ENCODE data around the gene PRKCE. TPM values are rescaled to one million over a fixed set of nuclear protein-coding genes. Genes with fewer than 3 reads are reported as not detected.

Gene PRKCE
- total RNA-seq, 1 experiment from 2014 or later, result 4.4 TPM

DNA sequence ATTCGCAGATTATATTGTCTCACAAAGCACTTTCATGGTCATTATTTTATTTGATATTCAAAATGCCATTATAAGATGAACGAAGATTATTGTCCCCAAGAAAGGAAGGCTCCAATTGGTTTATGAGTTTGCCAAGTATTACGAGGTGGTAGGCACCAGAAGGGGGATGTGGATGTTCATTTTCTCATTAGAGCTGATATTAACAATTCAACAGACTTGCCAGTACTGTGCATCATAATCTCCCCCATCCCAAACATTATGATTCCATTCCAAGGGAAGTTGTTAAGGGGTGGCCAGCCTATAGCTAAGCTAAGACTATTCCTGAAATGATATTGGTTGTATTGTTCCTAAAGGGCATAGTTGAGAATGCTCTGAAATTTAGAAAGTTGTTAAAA lies 257.7 kb downstream of the PRKCE start:
- ChIA-PET CTCF (no interaction called here), POLR2A (no interaction called here)
- Histone ChIP-seq H3K36me3 (ENCODE audit: control insufficient read depth, insufficient read depth, low read length) (no peaks in the 10 kb centered on the region), H3K27me3 (replicated peaks; ENCODE audit: control insufficient read depth, insufficient read depth, low read length) (no peaks in the 10 kb centered on the region), H3K4me3 (ENCODE audit: low read depth, low read length) (no peak overlapping the region), H3K9me3 (0 out of 2 replicates have a peak, but pooled peaks cover under 1% of the 10 kb centered on the region), H3K4me1 (peaks cover 48% of the 10 kb centered on the region)
- TF ChIP-seq, protein P1, sequence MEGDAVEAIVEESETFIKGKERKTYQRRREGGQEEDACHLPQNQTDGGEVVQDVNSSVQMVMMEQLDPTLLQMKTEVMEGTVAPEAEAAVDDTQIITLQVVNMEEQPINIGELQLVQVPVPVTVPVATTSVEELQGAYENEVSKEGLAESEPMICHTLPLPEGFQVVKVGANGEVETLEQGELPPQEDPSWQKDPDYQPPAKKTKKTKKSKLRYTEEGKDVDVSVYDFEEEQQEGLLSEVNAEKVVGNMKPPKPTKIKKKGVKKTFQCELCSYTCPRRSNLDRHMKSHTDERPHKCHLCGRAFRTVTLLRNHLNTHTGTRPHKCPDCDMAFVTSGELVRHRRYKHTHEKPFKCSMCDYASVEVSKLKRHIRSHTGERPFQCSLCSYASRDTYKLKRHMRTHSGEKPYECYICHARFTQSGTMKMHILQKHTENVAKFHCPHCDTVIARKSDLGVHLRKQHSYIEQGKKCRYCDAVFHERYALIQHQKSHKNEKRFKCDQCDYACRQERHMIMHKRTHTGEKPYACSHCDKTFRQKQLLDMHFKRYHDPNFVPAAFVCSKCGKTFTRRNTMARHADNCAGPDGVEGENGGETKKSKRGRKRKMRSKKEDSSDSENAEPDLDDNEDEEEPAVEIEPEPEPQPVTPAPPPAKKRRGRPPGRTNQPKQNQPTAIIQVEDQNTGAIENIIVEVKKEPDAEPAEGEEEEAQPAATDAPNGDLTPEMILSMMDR (IDR thresholded peaks at IDR 0.05; ENCODE audit: insufficient read depth in 1 of 2, low read depth in 1 of 2, low read length in 1 of 2, severe bottlenecking in 1 of 2, unreplicated experiment in 1 of 2), result no peak
- Mint-ChIP-seq H3K27ac (ENCODE audit: unreplicated experiment) (no peak overlapping the region), H3K27me3 (ENCODE audit: insufficient read depth, unreplicated experiment) (no peaks in the 10 kb centered on the region), H3K4me1 (ENCODE audit: low read depth, unreplicated experiment) (peaks cover 38% of the 10 kb centered on the region), H3K36me3 (ENCODE audit: insufficient read depth, unreplicated experiment) (no peaks in the 10 kb centered on the region), H3K9me3 (ENCODE audit: unreplicated experiment) (no peaks in the 10 kb centered on the region), H3K4me3 (ENCODE audit: unreplicated experiment) (no peak overlapping the region)
- no TSS peak for BruUV-seq (replicated peaks)
- no peak for DNase-seq
- intact Hi-C loops (cut with micrococcal nuclease; ENCODE audit: unreplicated experiment), result no loop called here

DNA sequence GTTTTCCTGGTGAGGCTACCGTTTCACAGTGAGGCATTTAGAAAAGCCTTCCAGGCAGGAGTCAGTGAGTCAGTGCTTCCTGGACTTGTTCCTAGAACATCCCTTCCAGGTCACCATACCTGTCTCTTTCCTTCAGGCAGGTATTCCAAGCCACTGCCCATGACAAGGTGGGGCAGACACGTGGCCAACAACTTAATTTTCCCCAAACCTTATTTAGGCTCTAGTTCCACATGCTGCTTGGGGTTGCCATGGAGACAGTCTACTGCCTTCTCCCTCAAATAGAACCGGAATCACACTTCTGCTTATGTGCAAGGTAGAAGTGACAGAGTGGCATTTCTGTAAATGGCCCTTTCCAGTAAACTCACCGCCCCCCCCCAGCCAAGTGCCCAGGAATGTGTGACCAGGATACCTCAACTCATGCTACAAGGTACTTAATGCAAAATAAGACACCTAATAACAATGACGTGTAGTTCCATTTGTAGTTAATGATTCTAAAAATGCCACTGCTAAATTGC lies 258.3 kb downstream of the PRKCE start:
- peaks cover 48% of the 10 kb centered on the region for H3K4me1 ChIP-seq
- no peak for DNase-seq
- ChIA-PET CTCF (no interaction called here), POLR2A (no interaction called here)
- no peak overlapping the region for H3K4me3 Mint-ChIP-seq (ENCODE audit: unreplicated experiment)
- peaks cover 44% of the 10 kb centered on the region for H3K4me1 Mint-ChIP-seq (ENCODE audit: low read depth, unreplicated experiment)
- no peaks in the 10 kb centered on the region for H3K36me3 ChIP-seq (ENCODE audit: control insufficient read depth, insufficient read depth, low read length)
- TF ChIP-seq, protein P1 (IDR thresholded peaks at IDR 0.05; ENCODE audit: insufficient read depth in 1 of 2, low read depth in 1 of 2, low read length in 1 of 2, severe bottlenecking in 1 of 2, unreplicated experiment in 1 of 2), result no peak
- H3K27me3 Mint-ChIP-seq (ENCODE audit: insufficient read depth, unreplicated experiment), result no peaks in the 10 kb centered on the region
- no TSS peak for BruUV-seq (replicated peaks)
- no peaks in the 10 kb centered on the region for H3K27me3 ChIP-seq (replicated peaks; ENCODE audit: control insufficient read depth, insufficient read depth, low read length)
- H3K9me3 ChIP-seq, result 0 out of 2 replicates have a peak, but pooled peaks cover 4% of the 10 kb centered on the region
- H3K36me3 Mint-ChIP-seq (ENCODE audit: insufficient read depth, unreplicated experiment), result no peaks in the 10 kb centered on the region
- intact Hi-C loops (cut with micrococcal nuclease; ENCODE audit: unreplicated experiment), result no loop called here
- no peaks in the 10 kb centered on the region for H3K9me3 Mint-ChIP-seq (ENCODE audit: unreplicated experiment)
- no peak overlapping the region for H3K4me3 ChIP-seq (ENCODE audit: low read depth, low read length)
- H3K27ac Mint-ChIP-seq (ENCODE audit: unreplicated experiment), result peak overlapping the region; percentile 97

DNA sequence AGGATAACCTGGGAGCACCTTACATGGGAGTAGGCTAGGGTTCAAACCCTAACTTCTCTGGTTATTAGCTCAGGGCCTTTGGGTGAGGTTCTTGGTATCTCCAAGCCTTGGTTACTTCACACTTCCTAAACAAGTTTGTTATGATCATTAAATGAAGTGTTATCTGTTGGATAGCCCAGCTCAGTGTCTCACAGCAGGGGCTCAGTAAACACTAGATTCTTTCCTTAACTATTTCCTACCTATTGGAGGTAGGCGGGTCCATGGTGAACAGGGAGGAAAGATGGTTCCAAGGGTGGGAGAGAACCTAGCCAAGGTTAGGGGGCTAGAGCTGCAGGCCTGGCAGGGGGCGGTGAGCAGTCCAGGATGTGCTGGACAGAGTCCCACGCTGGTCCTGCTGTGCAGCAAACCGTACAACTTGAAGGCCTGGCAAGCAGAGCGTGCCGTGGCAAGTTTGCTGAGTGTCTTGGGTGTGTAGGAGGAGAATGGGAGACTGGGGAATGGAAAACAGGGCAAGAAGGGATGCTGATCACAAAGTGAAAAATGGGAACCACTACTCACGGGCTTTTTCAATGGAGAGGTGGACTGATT lies 259.1 kb downstream of the PRKCE start:
- 0 out of 2 replicates have a peak, but pooled peaks cover 4% of the 10 kb centered on the region for H3K9me3 ChIP-seq
- Mint-ChIP-seq H3K4me3 (ENCODE audit: unreplicated experiment) (peak overlapping the region; percentile 43), H3K9me3 (ENCODE audit: unreplicated experiment) (no peaks in the 10 kb centered on the region), H3K27ac (ENCODE audit: unreplicated experiment) (peak overlapping the region; percentile 97), H3K27me3 (ENCODE audit: insufficient read depth, unreplicated experiment) (no peaks in the 10 kb centered on the region), H3K36me3 (ENCODE audit: insufficient read depth, unreplicated experiment) (no peaks in the 10 kb centered on the region), H3K4me1 (ENCODE audit: low read depth, unreplicated experiment) (peaks cover 47% of the 10 kb centered on the region)
- ChIA-PET CTCF (no interaction called here), POLR2A (no interaction called here)
- DNase-seq, result no peak
- TF ChIP-seq, protein P1 (IDR thresholded peaks at IDR 0.05; ENCODE audit: insufficient read depth in 1 of 2, low read depth in 1 of 2, low read length in 1 of 2, severe bottlenecking in 1 of 2, unreplicated experiment in 1 of 2), result no peak
- peaks cover 54% of the 10 kb centered on the region for H3K4me1 ChIP-seq
- no peak overlapping the region for H3K4me3 ChIP-seq (ENCODE audit: low read depth, low read length)
- H3K36me3 ChIP-seq (ENCODE audit: control insufficient read depth, insufficient read depth, low read length), result no peaks in the 10 kb centered on the region
- H3K27me3 ChIP-seq (replicated peaks; ENCODE audit: control insufficient read depth, insufficient read depth, low read length), result no peaks in the 10 kb centered on the region
- BruUV-seq (replicated peaks), result no TSS peak
- intact Hi-C loops (cut with micrococcal nuclease; ENCODE audit: unreplicated experiment), result no loop called here

Measured in Caco-2 (cell line).